Naive B cell (primary cell): ENCODE results near the gene TRIM45. TPM values are rescaled to one million over a fixed set of nuclear protein-coding genes. Genes with fewer than 3 reads are reported as not detected.

Experiments
- polyA plus RNA-seq, 6 donors: library from polyadenylated mRNA; unstranded; fragments of 300-500 nt; fragmentation: Illumina TruSeq; gene quantifications; one replicate each; pipeline ENCODE4 v1.2.3, GENCODE V29; 2021; ENCODE audit warnings: low read depth in 6 of 6

The TRIM45 gene
- polyA plus RNA-seq, 6 donors from 2014 or later, result 0.17 to 0.31 TPM; not detected in 4

Other genes starting within 250 kb of the TRIM45 start
- not detected for gene PTGFRN, start 211.8 kb downstream of the TRIM45 start, polyA plus RNA-seq
- gene CD101, start 120.0 kb downstream of the TRIM45 start, polyA plus RNA-seq, result under 1 TPM in 3 of 6 donors, not detected in 3; 0.09 to 0.86 (median 0.14) TPM
- 10 to 100 TPM in 3 of 6 donors, 1 to 10 TPM in 3; 2.9 to 14.3 (median 10.9) TPM for gene TTF2, start 61.4 kb downstream of the TRIM45 start, polyA plus RNA-seq
- not detected for gene VTCN1, start 89.2 kb upstream of the TRIM45 start, polyA plus RNA-seq
- gene MAN1A2, start 245.7 kb upstream of the TRIM45 start, polyA plus RNA-seq, result 10 to 100 TPM in 5 of 6 donors, 1 to 10 TPM in 1; 8.3 to 26.6 (median 21.5) TPM